Liver (tissue), 3 donors: ENCODE data around the gene SPN.

Experiments used
- ATF3 ChIP-seq: IDR thresholded peaks from 2 replicates; pipeline ENCODE4 v1.6.1; 2016; ENCODE audit warnings: antibody characterized with exemption
- EGR1 ChIP-seq, 2 donors: IDR thresholded peaks; 2 replicates each; pipeline ENCODE4 v1.6.1; 2016 to 2018; ENCODE audit warnings: antibody characterized with exemption in 2 of 2, low read depth in 2 of 2
- GABPA ChIP-seq, 2 donors: IDR thresholded peaks in 1 of 2; conservative IDR thresholded peaks in 1 of 2; 2 replicates each; pipeline ENCODE4 v1.6.1; 2016; ENCODE audit warnings: antibody characterized with exemption in 2 of 2, mild to moderate bottlenecking in 1 of 2, moderate library complexity in 1 of 2
- HNF4A ChIP-seq, 2 donors: conservative IDR thresholded peaks; 2 replicates each; pipeline ENCODE4 v1.6.1; 2016; ENCODE audit warnings: antibody characterized with exemption in 2 of 2, mild to moderate bottlenecking in 2 of 2
- MAX ChIP-seq: IDR thresholded peaks from 2 replicates; pipeline ENCODE4 v1.6.1; 2016; ENCODE audit warnings: antibody characterized with exemption
- RAD21 ChIP-seq, 2 donors: IDR thresholded peaks; 2 replicates each; pipeline ENCODE4 v1.6.1; 2016; ENCODE audit warnings: antibody characterized with exemption in 2 of 2, mild to moderate bottlenecking in 2 of 2
- REST ChIP-seq: IDR thresholded peaks from 2 replicates; pipeline ENCODE4 v1.6.1; 2016; ENCODE audit warnings: antibody characterized with exemption, mild to moderate bottlenecking
- SP1 ChIP-seq: IDR thresholded peaks from 2 replicates; pipeline ENCODE4 v1.6.1; 2018; ENCODE audit warnings: antibody characterized with exemption, mild to moderate bottlenecking
- TAF1 ChIP-seq: conservative IDR thresholded peaks from 2 replicates; pipeline ENCODE4 v1.6.1; 2016; ENCODE audit warnings: antibody characterized with exemption, mild to moderate bottlenecking
- YY1 ChIP-seq: IDR thresholded peaks from 2 replicates; pipeline ENCODE4 v1.6.1; 2016; ENCODE audit warnings: antibody characterized with exemption, mild to moderate bottlenecking
- TF ChIP-seq, protein P1 (sequence below): fragments of 150-350 bp; IDR thresholded peaks from 2 replicates; pipeline ENCODE4 v1.5.1; 2017; ENCODE audit warnings: improper control_type of control experiment, low read depth, low read length; ENCODE audit not compliant: missing input control
- donor health status: healthy.
- donor health status: healthy.

- TF ChIP-seq, protein P1, sequence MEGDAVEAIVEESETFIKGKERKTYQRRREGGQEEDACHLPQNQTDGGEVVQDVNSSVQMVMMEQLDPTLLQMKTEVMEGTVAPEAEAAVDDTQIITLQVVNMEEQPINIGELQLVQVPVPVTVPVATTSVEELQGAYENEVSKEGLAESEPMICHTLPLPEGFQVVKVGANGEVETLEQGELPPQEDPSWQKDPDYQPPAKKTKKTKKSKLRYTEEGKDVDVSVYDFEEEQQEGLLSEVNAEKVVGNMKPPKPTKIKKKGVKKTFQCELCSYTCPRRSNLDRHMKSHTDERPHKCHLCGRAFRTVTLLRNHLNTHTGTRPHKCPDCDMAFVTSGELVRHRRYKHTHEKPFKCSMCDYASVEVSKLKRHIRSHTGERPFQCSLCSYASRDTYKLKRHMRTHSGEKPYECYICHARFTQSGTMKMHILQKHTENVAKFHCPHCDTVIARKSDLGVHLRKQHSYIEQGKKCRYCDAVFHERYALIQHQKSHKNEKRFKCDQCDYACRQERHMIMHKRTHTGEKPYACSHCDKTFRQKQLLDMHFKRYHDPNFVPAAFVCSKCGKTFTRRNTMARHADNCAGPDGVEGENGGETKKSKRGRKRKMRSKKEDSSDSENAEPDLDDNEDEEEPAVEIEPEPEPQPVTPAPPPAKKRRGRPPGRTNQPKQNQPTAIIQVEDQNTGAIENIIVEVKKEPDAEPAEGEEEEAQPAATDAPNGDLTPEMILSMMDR: no peak
- TF ChIP-seq GABPA (IDR thresholded peaks at IDR 0.05 in 1 of 2, conservative IDR thresholded peaks at IDR 0.05 in 1 of 2): no peak
- no peak for TF ChIP-seq MAX
- no peak for TF ChIP-seq REST
- TF ChIP-seq RAD21 (IDR thresholded peaks at IDR 0.05): no peak
- TF ChIP-seq EGR1 (IDR thresholded peaks at IDR 0.05; ENCODE audit: low read depth in 2 of 2): no peak
- no peak for TF ChIP-seq YY1
- no peak for TF ChIP-seq TAF1
- no peak for TF ChIP-seq SP1
- no peak for TF ChIP-seq ATF3
- no peak for TF ChIP-seq HNF4A (conservative IDR thresholded peaks at IDR 0.05)
Measured at GRCh38 chr16:29653471-29653870, 9.6 kb upstream of the SPN start.
